Amygdala (tissue), 56 donors: ENCODE data around the gene STK25.

ENCODE experiments used
- DNase-seq, 56 donors: peaks; one replicate each; lab custom pipeline; 2025; lab: John Stamatoyannopoulos, UW

The STK25 gene

GRCh38 chr2:241508240-241509154 lies at the start of gene STK25:
TSS of gene STK25 (minus strand) at chr2:241508584. CDS start at chr2:241508035, 549 bp downstream.
- DNase-seq, result peak; percentile 84 to 99 (median 96)

- DNase-seq, result no peak
These were observed 48.4 kb upstream of the STK25 start for GRCh38 chr2:241556746-241557145.

GRCh38 chr2:241555711-241556110 lies 47.3 kb upstream of the STK25 start:
- no peak for DNase-seq

- DNase-seq, result no peak
These were observed 46.4 kb upstream of the STK25 start for GRCh38 chr2:241554610-241555322.

GRCh38 chr2:241553981-241554380 lies 45.6 kb upstream of the STK25 start:
- no peak for DNase-seq

GRCh38 chr2:241553512-241553830 lies 45.1 kb upstream of the STK25 start:
- no peak for DNase-seq

GRCh38 chr2:241551998-241552737 lies 43.8 kb upstream of the STK25 start:
- DNase-seq, result no peak

- DNase-seq, result no peak
These were observed 43.2 kb upstream of the STK25 start for GRCh38 chr2:241551599-241551997.

GRCh38 chr2:241550616-241551580 lies 42.5 kb upstream of the STK25 start:
- DNase-seq, result no peak

- no peak for DNase-seq
These were observed 40.1 kb upstream of the STK25 start for GRCh38 chr2:241548451-241548835.

GRCh38 chr2:241547781-241548450 lies 39.5 kb upstream of the STK25 start:
- no peak for DNase-seq

GRCh38 chr2:241546771-241547498 lies 38.6 kb upstream of the STK25 start:
- DNase-seq, result peak in 4 of 56 donors; percentile 3 to 26 (median 26)

GRCh38 chr2:241545523-241546473 lies 37.4 kb upstream of the STK25 start:
- no peak for DNase-seq

GRCh38 chr2:241545106-241545505 lies 36.7 kb upstream of the STK25 start:
- DNase-seq, result peak in 1 of 56 donors; percentile 35

GRCh38 chr2:241542278-241542605 lies 33.9 kb upstream of the STK25 start:
- DNase-seq, result peak in 7 of 56 donors; percentile 16 to 42 (median 30)

GRCh38 chr2:241541564-241542277 lies 33.3 kb upstream of the STK25 start:
- DNase-seq, result no peak
